Measurements from ENCODE around the gene CCDC85A.

DNA sequence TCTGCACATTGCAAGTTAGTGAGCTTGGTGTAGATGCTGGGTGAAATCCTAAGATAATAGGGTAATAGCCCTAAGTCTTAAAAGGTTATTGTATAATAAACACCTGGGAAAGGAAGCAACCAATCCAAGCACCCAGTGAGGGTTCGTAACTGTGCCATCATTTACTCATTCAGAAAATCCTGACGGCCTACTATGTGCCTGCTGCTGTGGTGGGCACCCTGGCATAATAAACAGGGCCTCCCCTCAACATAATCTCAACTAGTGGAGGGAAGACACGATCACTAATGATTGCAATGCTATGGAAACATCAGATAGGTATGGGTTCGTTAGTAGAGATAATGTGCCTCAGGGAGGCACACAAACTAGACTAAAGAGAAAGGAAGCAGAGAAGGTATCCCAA lies 48.9 kb upstream of the CCDC85A start:
- TF ChIP-seq, protein P1, sequence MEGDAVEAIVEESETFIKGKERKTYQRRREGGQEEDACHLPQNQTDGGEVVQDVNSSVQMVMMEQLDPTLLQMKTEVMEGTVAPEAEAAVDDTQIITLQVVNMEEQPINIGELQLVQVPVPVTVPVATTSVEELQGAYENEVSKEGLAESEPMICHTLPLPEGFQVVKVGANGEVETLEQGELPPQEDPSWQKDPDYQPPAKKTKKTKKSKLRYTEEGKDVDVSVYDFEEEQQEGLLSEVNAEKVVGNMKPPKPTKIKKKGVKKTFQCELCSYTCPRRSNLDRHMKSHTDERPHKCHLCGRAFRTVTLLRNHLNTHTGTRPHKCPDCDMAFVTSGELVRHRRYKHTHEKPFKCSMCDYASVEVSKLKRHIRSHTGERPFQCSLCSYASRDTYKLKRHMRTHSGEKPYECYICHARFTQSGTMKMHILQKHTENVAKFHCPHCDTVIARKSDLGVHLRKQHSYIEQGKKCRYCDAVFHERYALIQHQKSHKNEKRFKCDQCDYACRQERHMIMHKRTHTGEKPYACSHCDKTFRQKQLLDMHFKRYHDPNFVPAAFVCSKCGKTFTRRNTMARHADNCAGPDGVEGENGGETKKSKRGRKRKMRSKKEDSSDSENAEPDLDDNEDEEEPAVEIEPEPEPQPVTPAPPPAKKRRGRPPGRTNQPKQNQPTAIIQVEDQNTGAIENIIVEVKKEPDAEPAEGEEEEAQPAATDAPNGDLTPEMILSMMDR (IDR thresholded peaks at IDR 0.05; ENCODE audit: poor library complexity): no peak
- TF ChIP-seq EZH2phosphoT487 (IDR thresholded peaks at IDR 0.05; ENCODE audit: low read depth, severe bottlenecking, unreplicated experiment) (no peak), EZH2 (IDR thresholded peaks at IDR 0.05; ENCODE audit: borderline replicate concordance) (no peak)
